A172 (cell line): ENCODE measurements around the gene ME3. TPM values are rescaled to one million over a fixed set of nuclear protein-coding genes. Genes with fewer than 3 reads are reported as not detected.

Source experiments
- DNase-seq: peaks from one replicate; pipeline ENCODE4 v3.0.0-alpha.2; 2015; ENCODE audit warnings: low spot score
- total RNA-seq: library from RNA; depleted of rRNA; stranded (reverse); fragments of >200 nt; shearing (Covaris generic); gene quantifications from 2 replicates; pipeline ENCODE4 v1.2.3, GENCODE V29; 2014

The ME3 gene
- total RNA-seq, 1 experiment from 2014 or later, result 4.2 TPM

- DNase-seq, result peak; percentile 55
Observed at GRCh38 chr11:86460461-86461385, 211.7 kb downstream of the ME3 start.

GRCh38 chr11:86459682-86460460 lies 212.5 kb downstream of the ME3 start:
- peak; percentile 97 for DNase-seq

- DNase-seq, result peak; percentile 55
Observed at GRCh38 chr11:86459002-86459385, 213.4 kb downstream of the ME3 start.

- DNase-seq, result no peak
Observed at GRCh38 chr11:86458294-86459001, 214.0 kb downstream of the ME3 start.

- DNase-seq, result peak; percentile 86
Observed at GRCh38 chr11:86456075-86456939, 216.1 kb downstream of the ME3 start.

- no peak for DNase-seq
Observed at GRCh38 chr11:86453290-86454030, 219.0 kb downstream of the ME3 start.

GRCh38 chr11:86449993-86450629 lies 222.3 kb downstream of the ME3 start:
- no peak for DNase-seq

- DNase-seq, result no peak
Observed at GRCh38 chr11:86447763-86448480, 224.5 kb downstream of the ME3 start.

GRCh38 chr11:86446924-86447285 lies 225.5 kb downstream of the ME3 start:
- DNase-seq, result no peak

- DNase-seq, result no peak
Observed at GRCh38 chr11:86446163-86446923, 226.1 kb downstream of the ME3 start.

GRCh38 chr11:86444981-86445380 lies 227.4 kb downstream of the ME3 start:
- no peak for DNase-seq

GRCh38 chr11:86443415-86443814 lies 229.0 kb downstream of the ME3 start:
- DNase-seq, result no peak

- no peak for DNase-seq
Observed at GRCh38 chr11:86442827-86443226, 229.6 kb downstream of the ME3 start.

GRCh38 chr11:86442420-86442819 lies 230.0 kb downstream of the ME3 start:
- peak; percentile 72 for DNase-seq

GRCh38 chr11:86440843-86441242 lies 231.6 kb downstream of the ME3 start:
- no peak for DNase-seq

GRCh38 chr11:86440305-86440716 lies 232.1 kb downstream of the ME3 start:
- no peak for DNase-seq

GRCh38 chr11:86438685-86439084 lies 233.7 kb downstream of the ME3 start:
- DNase-seq, result peak; percentile 90

- DNase-seq, result no peak
Observed at GRCh38 chr11:86435711-86436110, 236.7 kb downstream of the ME3 start.
